Sigmoid colon (tissue), 4 donors: ENCODE measurements around the gene UBE3B.

Source experiments
- EP300 ChIP-seq, 4 donors: sonication (generic); formaldehyde crosslinking; IDR thresholded peaks; one replicate each; pipeline ENCODE4 v1.6.1; 2017; ENCODE audit warnings: antibody characterized with exemption in 4 of 4
- POLR2A ChIP-seq, 2 donors: fragments of 450-650 bp; IDR thresholded peaks; one replicate each; pipeline ENCODE4 v1.6.1; 2016; ENCODE audit warnings: antibody characterized with exemption in 2 of 2, mild to moderate bottlenecking in 2 of 2, moderate library complexity in 2 of 2
- POLR2AphosphoS5 ChIP-seq, 4 donors: sonication (generic); formaldehyde crosslinking; IDR thresholded peaks; one replicate each; pipeline ENCODE4 v1.6.1; 2017; ENCODE audit warnings: antibody characterized with exemption in 4 of 4
- TF ChIP-seq, protein P1 (sequence below), 4 experiments: fragments of 450-650 bp in 3 of 4; fragments of 200-600 bp in 1 of 4; IDR thresholded peaks; one replicate each; pipeline ENCODE4 v1.5.1; 2016 to 2019; ENCODE audit warnings: antibody characterized with exemption in 4 of 4, mild to moderate bottlenecking in 3 of 4, moderate library complexity in 2 of 4

DNA sequence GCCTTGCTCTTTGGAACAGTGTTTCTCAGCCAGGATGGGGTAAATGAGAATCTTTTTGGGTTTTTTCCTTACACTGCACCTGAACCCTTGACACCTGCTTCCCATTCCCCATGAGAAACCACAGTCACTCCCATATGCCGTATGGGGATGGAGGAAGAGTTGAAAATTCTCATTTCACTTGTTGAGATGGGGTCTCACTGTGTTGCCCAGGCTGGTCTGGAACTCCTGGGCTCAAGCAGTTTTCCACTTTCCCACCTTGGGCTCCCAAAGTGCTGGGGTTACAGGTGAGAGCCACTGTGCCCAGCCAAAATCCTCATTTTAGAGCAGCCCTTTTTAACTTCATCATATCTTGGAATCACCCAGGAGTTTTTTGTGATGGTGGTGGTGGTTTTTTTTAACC is 99.9 kb downstream of the UBE3B start:
- no peak for TF ChIP-seq POLR2AphosphoS5 (IDR thresholded peaks at IDR 0.05)
- no peak for TF ChIP-seq POLR2A (IDR thresholded peaks at IDR 0.05)
- TF ChIP-seq, protein P1, sequence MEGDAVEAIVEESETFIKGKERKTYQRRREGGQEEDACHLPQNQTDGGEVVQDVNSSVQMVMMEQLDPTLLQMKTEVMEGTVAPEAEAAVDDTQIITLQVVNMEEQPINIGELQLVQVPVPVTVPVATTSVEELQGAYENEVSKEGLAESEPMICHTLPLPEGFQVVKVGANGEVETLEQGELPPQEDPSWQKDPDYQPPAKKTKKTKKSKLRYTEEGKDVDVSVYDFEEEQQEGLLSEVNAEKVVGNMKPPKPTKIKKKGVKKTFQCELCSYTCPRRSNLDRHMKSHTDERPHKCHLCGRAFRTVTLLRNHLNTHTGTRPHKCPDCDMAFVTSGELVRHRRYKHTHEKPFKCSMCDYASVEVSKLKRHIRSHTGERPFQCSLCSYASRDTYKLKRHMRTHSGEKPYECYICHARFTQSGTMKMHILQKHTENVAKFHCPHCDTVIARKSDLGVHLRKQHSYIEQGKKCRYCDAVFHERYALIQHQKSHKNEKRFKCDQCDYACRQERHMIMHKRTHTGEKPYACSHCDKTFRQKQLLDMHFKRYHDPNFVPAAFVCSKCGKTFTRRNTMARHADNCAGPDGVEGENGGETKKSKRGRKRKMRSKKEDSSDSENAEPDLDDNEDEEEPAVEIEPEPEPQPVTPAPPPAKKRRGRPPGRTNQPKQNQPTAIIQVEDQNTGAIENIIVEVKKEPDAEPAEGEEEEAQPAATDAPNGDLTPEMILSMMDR (IDR thresholded peaks at IDR 0.05), result no peak
- no peak for TF ChIP-seq EP300 (IDR thresholded peaks at IDR 0.05)
